Mammary epithelial cell (primary cell): ENCODE measurements around the gene CD63.

Experiments
- EZH2 ChIP-seq: IDR thresholded peaks from 2 replicates; pipeline ENCODE4 v1.6.1; 2012; ENCODE audit warnings: low read length, inconsistent platforms, borderline replicate concordance
- TF ChIP-seq, protein P1 (sequence below), 2 donors: IDR thresholded peaks in 1 of 2; conservative IDR thresholded peaks in 1 of 2; 2 replicates each; pipeline ENCODE4 v1.5.1; 2011 to 2012; ENCODE audit warnings: inconsistent platforms in 2 of 2, low read length in 2 of 2, mild to moderate bottlenecking in 2 of 2, control low read depth in 1 of 2, low read depth in 1 of 2; ENCODE audit not compliant: insufficient read depth in 1 of 2; ENCODE audit errors: extremely low read depth in 1 of 2

- TF ChIP-seq EZH2, result no peak
- TF ChIP-seq, protein P1, sequence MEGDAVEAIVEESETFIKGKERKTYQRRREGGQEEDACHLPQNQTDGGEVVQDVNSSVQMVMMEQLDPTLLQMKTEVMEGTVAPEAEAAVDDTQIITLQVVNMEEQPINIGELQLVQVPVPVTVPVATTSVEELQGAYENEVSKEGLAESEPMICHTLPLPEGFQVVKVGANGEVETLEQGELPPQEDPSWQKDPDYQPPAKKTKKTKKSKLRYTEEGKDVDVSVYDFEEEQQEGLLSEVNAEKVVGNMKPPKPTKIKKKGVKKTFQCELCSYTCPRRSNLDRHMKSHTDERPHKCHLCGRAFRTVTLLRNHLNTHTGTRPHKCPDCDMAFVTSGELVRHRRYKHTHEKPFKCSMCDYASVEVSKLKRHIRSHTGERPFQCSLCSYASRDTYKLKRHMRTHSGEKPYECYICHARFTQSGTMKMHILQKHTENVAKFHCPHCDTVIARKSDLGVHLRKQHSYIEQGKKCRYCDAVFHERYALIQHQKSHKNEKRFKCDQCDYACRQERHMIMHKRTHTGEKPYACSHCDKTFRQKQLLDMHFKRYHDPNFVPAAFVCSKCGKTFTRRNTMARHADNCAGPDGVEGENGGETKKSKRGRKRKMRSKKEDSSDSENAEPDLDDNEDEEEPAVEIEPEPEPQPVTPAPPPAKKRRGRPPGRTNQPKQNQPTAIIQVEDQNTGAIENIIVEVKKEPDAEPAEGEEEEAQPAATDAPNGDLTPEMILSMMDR (conservative IDR thresholded peaks at IDR 0.05 in 1 of 2, IDR thresholded peaks at IDR 0.05 in 1 of 2; ENCODE audit: extremely low read depth in 1 of 2, insufficient read depth in 1 of 2, low read depth in 1 of 2, low read length in 2 of 2), result no peak
These were observed 29.8 kb downstream of the CD63 start for GRCh38 chr12:55698965-55699364.
